Suprapubic skin (tissue), 4 donors: Measurements from ENCODE around the gene GNAZ. TPM values are rescaled to one million over a fixed set of nuclear protein-coding genes. Genes with fewer than 3 reads are reported as not detected.

Experiments
- DNase-seq, 2 donors: peaks; one replicate each; pipeline ENCODE4 v3.0.0-alpha.2; 2019; ENCODE audit warnings: low spot score in 2 of 2
- H3K27ac ChIP-seq: fragments of 200-600 bp; sonication (generic); one replicate; pipeline ENCODE4 v1.5.1; 2019
- H3K27me3 ChIP-seq: fragments of 200-600 bp; sonication (generic); one replicate; pipeline ENCODE4 v1.5.1; 2019
- H3K36me3 ChIP-seq: fragments of 200-600 bp; sonication (generic); one replicate; pipeline ENCODE4 v1.5.1; 2019
- H3K4me1 ChIP-seq: fragments of 200-600 bp; sonication (generic); one replicate; pipeline ENCODE4 v1.5.1; 2019
- H3K4me3 ChIP-seq: fragments of 200-600 bp; sonication (generic); one replicate; pipeline ENCODE4 v1.5.1; 2019; ENCODE audit warnings: mild to moderate bottlenecking
- H3K9me3 ChIP-seq: fragments of 200-600 bp; sonication (generic); one replicate; pipeline ENCODE4 v1.5.1; 2019
- EP300 ChIP-seq: sonication (generic); formaldehyde crosslinking; IDR thresholded peaks from one replicate; pipeline ENCODE4 v1.6.1; 2017; ENCODE audit warnings: antibody characterized with exemption
- POLR2A ChIP-seq, 2 donors: fragments of 450-650 bp; IDR thresholded peaks; one replicate each; pipeline ENCODE4 v1.6.1; 2017; ENCODE audit warnings: antibody characterized with exemption in 2 of 2, mild to moderate bottlenecking in 2 of 2, moderate library complexity in 2 of 2
- POLR2AphosphoS5 ChIP-seq, 3 donors: sonication (generic); formaldehyde crosslinking; IDR thresholded peaks; one replicate each; pipeline ENCODE4 v1.6.1; 2017; ENCODE audit warnings: antibody characterized with exemption in 3 of 3
- WGBS: methylation state at CpG from one replicate; pipeline ENCODE4 v1.1.5; 2018; 5-methylcytosine and 5-hydroxymethylcytosine counted together
- total RNA-seq, 4 donors: library from RNA; depleted of rRNA; stranded (reverse); fragments of >200 nt; gene quantifications; one replicate each; pipeline ENCODE4 v1.1.0, GENCODE V29; 2016
- TF ChIP-seq, protein P1 (sequence below), 2 donors: fragments of 200-600 bp in 1 of 2; fragments of 450-650 bp in 1 of 2; sonication (generic) in 1 of 2; IDR thresholded peaks; one replicate each; pipeline ENCODE4 v1.5.1; 2016 to 2019; ENCODE audit warnings: antibody characterized with exemption in 2 of 2, mild to moderate bottlenecking in 1 of 2, moderate library complexity in 1 of 2

GNAZ gene
- total RNA-seq, 4 donors from 2014 or later = 2.1 to 5.8 (median 3.0) TPM

DNA sequence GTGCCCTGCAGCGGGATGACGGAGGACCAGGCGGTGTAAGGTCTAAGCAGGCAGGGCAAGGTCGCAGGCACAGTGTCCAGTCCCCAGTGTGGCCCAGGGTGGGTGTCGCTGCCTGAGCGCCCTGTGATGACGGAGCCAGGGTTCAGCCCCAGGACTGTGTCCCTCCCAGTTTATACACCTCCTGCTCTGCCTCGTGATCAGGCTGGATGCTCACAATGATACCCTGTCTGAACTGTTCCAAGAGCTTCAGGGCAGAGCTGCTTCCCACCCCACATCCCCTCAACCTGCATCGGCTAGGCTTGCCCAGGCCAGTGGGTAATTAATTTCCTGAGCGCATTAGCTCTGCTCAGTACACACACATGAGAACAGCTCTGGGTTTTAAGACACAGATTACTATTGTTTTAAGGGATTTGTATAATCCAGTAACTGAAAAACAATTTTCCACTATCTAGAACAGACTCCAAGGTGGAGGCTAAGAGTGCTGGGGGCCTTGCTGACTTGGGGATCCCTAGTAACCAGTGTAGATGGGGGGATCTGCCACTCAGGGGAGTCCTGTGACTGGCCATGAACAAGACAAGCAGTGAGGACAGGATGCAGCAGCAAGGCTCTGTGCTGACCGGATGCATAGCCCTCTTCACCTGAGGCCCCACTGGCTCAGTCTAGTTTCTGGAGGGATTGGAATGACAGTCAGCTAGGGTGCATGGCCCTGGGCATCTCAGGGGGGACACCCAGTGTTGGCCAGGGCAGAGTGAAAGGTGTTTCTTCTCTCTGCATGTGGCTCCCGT, 34.1 kb downstream of the GNAZ start:
- WGBS = 69% methylated on average over 11 of the region's 12 CpGs
- Histone ChIP-seq H3K9me3 (no peaks in the 10 kb centered on the region), H3K36me3 (no peaks in the 10 kb centered on the region), H3K27ac (no peak overlapping the region), H3K4me1 (peaks cover 2% of the 10 kb centered on the region), H3K4me3 (no peak overlapping the region), H3K27me3 (no peaks in the 10 kb centered on the region)
- no peak for TF ChIP-seq POLR2A (IDR thresholded peaks at IDR 0.05)
- TF ChIP-seq, protein P1, sequence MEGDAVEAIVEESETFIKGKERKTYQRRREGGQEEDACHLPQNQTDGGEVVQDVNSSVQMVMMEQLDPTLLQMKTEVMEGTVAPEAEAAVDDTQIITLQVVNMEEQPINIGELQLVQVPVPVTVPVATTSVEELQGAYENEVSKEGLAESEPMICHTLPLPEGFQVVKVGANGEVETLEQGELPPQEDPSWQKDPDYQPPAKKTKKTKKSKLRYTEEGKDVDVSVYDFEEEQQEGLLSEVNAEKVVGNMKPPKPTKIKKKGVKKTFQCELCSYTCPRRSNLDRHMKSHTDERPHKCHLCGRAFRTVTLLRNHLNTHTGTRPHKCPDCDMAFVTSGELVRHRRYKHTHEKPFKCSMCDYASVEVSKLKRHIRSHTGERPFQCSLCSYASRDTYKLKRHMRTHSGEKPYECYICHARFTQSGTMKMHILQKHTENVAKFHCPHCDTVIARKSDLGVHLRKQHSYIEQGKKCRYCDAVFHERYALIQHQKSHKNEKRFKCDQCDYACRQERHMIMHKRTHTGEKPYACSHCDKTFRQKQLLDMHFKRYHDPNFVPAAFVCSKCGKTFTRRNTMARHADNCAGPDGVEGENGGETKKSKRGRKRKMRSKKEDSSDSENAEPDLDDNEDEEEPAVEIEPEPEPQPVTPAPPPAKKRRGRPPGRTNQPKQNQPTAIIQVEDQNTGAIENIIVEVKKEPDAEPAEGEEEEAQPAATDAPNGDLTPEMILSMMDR (IDR thresholded peaks at IDR 0.05) = no peak
- TF ChIP-seq POLR2AphosphoS5 (IDR thresholded peaks at IDR 0.05) = no peak
- TF ChIP-seq EP300 = no peak
- no peak for DNase-seq

DNA sequence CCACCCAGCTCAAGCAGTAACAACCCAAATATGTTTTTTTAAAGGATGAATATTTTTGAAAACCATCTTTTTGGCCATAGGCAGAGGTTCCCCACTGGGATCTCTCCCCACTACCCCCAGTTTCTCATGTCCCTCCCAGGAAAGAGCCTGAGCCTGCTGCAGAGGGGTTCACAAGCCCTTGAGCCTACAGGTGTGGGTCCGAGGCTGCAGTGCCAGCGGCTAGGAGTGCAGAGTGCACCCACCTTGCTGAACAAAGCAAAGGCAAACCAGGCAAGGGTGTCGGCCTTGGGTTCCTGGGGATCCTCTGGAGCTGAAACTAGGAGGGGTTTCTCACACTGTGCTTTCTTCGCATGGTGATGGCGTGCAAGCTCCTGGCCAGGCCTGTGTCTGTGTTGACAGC, 35.0 kb downstream of the GNAZ start:
- Histone ChIP-seq H3K4me1 (no peaks in the 10 kb centered on the region), H3K27ac (no peak overlapping the region), H3K9me3 (no peaks in the 10 kb centered on the region), H3K36me3 (no peaks in the 10 kb centered on the region), H3K4me3 (no peak overlapping the region), H3K27me3 (no peaks in the 10 kb centered on the region)
- TF ChIP-seq POLR2A (IDR thresholded peaks at IDR 0.05) (no peak), EP300 (no peak), POLR2AphosphoS5 (IDR thresholded peaks at IDR 0.05) (no peak)
- TF ChIP-seq, protein P1 (IDR thresholded peaks at IDR 0.05) = no peak
- no peak for DNase-seq
- WGBS = 93% methylated on average over 5 of the region's 5 CpGs

DNA sequence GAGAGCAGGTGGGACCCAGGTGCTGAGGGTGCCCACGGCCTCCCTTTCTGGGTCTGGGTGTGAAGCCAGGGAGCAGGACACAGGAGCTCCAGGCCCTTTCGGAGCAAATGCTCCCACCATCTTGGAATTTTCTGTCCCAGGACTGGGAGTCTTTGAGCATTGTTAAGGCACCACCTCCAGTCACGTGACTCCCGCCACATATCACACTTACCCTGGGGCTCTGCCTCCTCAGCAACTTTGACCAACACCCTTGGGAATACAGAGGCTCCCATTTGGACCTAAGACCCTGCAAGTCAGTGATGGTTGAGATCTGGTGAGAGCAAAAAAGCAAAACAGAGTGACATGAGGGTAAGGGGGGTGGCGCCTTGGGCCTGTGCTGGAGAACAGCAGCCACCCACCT, 35.6 kb downstream of the GNAZ start:
- DNase-seq = no peak
- 89% methylated on average over 5 of the region's 5 CpGs for WGBS
- H3K27ac ChIP-seq = no peak overlapping the region
- TF ChIP-seq EP300 = no peak
- TF ChIP-seq, protein P1 (IDR thresholded peaks at IDR 0.05) = no peak
- TF ChIP-seq POLR2AphosphoS5 (IDR thresholded peaks at IDR 0.05) = no peak
- TF ChIP-seq POLR2A (IDR thresholded peaks at IDR 0.05) = no peak
- no peak overlapping the region for H3K4me3 ChIP-seq
- H3K9me3 ChIP-seq = no peaks in the 10 kb centered on the region
- no peaks in the 10 kb centered on the region for H3K4me1 ChIP-seq
- H3K27me3 ChIP-seq = no peaks in the 10 kb centered on the region
- no peaks in the 10 kb centered on the region for H3K36me3 ChIP-seq

DNA sequence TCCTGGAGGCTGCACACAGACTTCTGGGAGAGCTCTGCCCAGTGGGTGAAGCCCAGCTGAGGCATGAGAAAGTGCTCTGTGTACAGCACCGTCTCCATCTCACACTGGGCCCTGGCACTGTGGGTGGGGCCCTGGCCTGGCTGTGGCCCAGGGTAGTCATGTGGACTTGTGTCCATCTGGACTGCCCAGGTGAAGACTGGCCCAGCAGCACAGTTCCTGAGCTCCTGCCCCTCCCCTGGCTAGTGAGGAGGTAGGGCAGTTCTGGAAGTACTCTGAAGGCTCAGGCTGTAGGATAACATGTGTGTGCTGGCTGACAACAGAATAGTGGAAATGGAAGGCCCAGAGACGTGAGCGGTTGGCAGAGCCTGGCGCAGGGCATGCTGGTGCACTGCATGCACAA, 36.0 kb downstream of the GNAZ start:
- Histone ChIP-seq H3K4me1 (no peaks in the 10 kb centered on the region), H3K27me3 (no peaks in the 10 kb centered on the region), H3K27ac (no peak overlapping the region), H3K36me3 (no peaks in the 10 kb centered on the region), H3K9me3 (no peaks in the 10 kb centered on the region), H3K4me3 (no peak overlapping the region)
- DNase-seq = no peak
- 81% methylated on average over 3 of the region's 4 CpGs for WGBS
- no peak for TF ChIP-seq POLR2A (IDR thresholded peaks at IDR 0.05)
- TF ChIP-seq EP300 = no peak
- no peak for TF ChIP-seq POLR2AphosphoS5 (IDR thresholded peaks at IDR 0.05)
- TF ChIP-seq, protein P1 (IDR thresholded peaks at IDR 0.05) = no peak

DNA sequence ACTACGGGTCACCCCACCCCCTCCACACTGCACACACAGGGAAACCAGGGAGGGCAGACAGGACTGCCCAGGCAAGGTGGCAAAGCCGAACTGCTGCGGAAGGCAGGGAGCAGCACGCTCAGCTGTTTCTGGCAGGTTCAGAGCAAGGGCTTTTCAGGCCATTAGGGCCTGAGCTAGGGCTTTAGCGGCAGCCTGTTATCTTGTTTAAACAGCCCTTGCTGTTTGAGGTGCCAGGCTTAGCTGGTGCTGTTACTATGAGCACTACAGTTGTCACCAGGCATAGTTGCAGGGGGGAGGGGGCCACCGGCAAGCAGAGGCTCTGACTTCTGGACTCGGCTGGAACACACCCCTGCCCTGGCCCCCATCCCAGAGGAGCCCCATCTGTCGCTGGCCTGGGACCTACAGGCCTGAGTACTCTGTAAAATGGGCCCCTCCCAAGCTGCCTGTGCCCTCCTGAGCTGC, 36.6 kb downstream of the GNAZ start:
- no peak for DNase-seq
- Histone ChIP-seq H3K4me1 (no peaks in the 10 kb centered on the region), H3K4me3 (no peak overlapping the region), H3K36me3 (no peaks in the 10 kb centered on the region), H3K27ac (no peak overlapping the region), H3K9me3 (no peaks in the 10 kb centered on the region), H3K27me3 (no peaks in the 10 kb centered on the region)
- TF ChIP-seq, protein P1 (IDR thresholded peaks at IDR 0.05) = no peak
- TF ChIP-seq EP300 (no peak), POLR2AphosphoS5 (IDR thresholded peaks at IDR 0.05) (no peak), POLR2A (IDR thresholded peaks at IDR 0.05) (no peak)
- 60% methylated on average over 2 of the region's 8 CpGs for WGBS
